NCI-H2227 treated with DMSO at 0.1 percent for 48 hours (cell line): ENCODE data around the gene OSGIN1.

Experiments used
- DNase-seq: peaks from one replicate; lab custom pipeline; 2025; lab: John Stamatoyannopoulos, UW

Gene OSGIN1

GRCh38 chr16:83957296-83957855 lies 4.3 kb downstream of the OSGIN1 start:
- DNase-seq: no peak

GRCh38 chr16:83958137-83958845 lies 5.3 kb downstream of the OSGIN1 start:
- no peak for DNase-seq

GRCh38 chr16:83958846-83959565 lies 6.0 kb downstream of the OSGIN1 start:
- no peak for DNase-seq

GRCh38 chr16:83959656-83960434 lies 6.8 kb downstream of the OSGIN1 start:
- no peak for DNase-seq

- no peak for DNase-seq
Observed at GRCh38 chr16:83960521-83961249, 7.6 kb downstream of the OSGIN1 start.

GRCh38 chr16:83961591-83961990 lies 8.6 kb downstream of the OSGIN1 start:
- DNase-seq: no peak

GRCh38 chr16:83963277-83964119 lies 10.5 kb downstream of the OSGIN1 start:
- DNase-seq: no peak

- no peak for DNase-seq
Observed at GRCh38 chr16:83964684-83965443, 11.8 kb downstream of the OSGIN1 start.

GRCh38 chr16:83965444-83966152 lies 12.6 kb downstream of the OSGIN1 start:
- no peak for DNase-seq

- no peak for DNase-seq
Observed at GRCh38 chr16:83966153-83966696, 13.2 kb downstream of the OSGIN1 start.

- no peak for DNase-seq
Observed at GRCh38 chr16:83967091-83967490, 14.1 kb downstream of the OSGIN1 start.

GRCh38 chr16:83967838-83968305 lies 14.8 kb downstream of the OSGIN1 start, which contains the start of gene NECAB2:
TSS of gene NECAB2 (plus strand) at chr16:83968244. CDS start at chr16:83968649, 405 bp downstream.
- no peak for DNase-seq

- no peak for DNase-seq
Observed at GRCh38 chr16:83968306-83968851, 15.3 kb downstream of the OSGIN1 start.

- DNase-seq: no peak
Observed at GRCh38 chr16:83968891-83969649, 16.0 kb downstream of the OSGIN1 start.

- DNase-seq: no peak
Observed at GRCh38 chr16:83969771-83970429, 16.9 kb downstream of the OSGIN1 start.

- no peak for DNase-seq
Observed at GRCh38 chr16:83970430-83970815, 17.4 kb downstream of the OSGIN1 start.
